ENCODE measurements around the gene RPS16.
A peak's percentile ranks its signal among the peaks of the same experiment; 100 is the strongest.

The RPS16 gene

GRCh38 chr19:39448271-39448670, 12.5 kb upstream of the RPS16 start:
- peak; percentile 35 for DNase-seq

- no peak for DNase-seq
Observed at GRCh38 chr19:39446365-39447084, 10.8 kb upstream of the RPS16 start.

- peak; percentile 97 for DNase-seq
Observed at GRCh38 chr19:39445196-39446111, 9.7 kb upstream of the RPS16 start, which contains the start of gene SUPT5H. TSS of gene SUPT5H (plus strand) at chr19:39445582. CDS start at chr19:39445891, 309 bp downstream.

DNA sequence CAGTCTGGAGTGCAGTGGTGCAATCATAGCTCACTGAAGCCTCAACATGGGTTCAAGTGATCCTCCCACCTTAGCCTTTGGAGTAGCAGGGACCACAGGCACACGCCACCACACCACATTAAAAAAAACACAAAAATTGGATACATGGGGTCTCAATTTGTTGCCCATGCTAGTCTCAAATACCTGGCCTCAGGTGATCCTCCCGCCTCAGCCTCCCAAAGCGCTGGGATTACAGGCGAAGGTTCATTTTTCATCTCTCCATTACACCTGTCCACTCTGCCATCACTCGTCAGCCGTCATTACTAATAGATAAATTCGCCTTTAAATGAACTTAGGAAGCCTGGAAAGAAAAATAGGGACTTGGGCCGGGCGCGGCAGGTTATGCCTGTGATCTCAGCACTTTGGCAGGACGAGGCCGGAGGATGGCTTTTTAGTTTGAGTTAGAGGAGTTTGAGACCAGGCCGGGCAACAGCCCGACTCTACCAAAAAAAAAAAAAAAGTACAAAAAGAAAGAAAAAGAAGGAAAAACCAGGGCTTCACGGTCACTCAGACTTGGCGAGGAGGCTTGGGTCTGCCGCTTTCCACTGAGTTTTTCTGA, 8.9 kb upstream of the RPS16 start:
- no peak for DNase-seq

GRCh38 chr19:39438270-39438934, 2.7 kb upstream of the RPS16 start:
- DNase-seq: peak; percentile 54

- DNase-seq: no peak
Observed at GRCh38 chr19:39436350-39436716, 584 bp upstream of the RPS16 start.

- no peak for DNase-seq
Observed at GRCh38 chr19:39434123-39435076, 1.3 kb downstream of the RPS16 start.

- no peak for DNase-seq
Observed at GRCh38 chr19:39433480-39434079, 2.2 kb downstream of the RPS16 start.

GRCh38 chr19:39432677-39433025, 3.1 kb downstream of the RPS16 start:
- DNase-seq: no peak

- no peak for DNase-seq
Observed at GRCh38 chr19:39430675-39431593, 4.8 kb downstream of the RPS16 start.

GRCh38 chr19:39428283-39429112, 7.3 kb downstream of the RPS16 start:
- peak; percentile 95 for DNase-seq

DNA sequence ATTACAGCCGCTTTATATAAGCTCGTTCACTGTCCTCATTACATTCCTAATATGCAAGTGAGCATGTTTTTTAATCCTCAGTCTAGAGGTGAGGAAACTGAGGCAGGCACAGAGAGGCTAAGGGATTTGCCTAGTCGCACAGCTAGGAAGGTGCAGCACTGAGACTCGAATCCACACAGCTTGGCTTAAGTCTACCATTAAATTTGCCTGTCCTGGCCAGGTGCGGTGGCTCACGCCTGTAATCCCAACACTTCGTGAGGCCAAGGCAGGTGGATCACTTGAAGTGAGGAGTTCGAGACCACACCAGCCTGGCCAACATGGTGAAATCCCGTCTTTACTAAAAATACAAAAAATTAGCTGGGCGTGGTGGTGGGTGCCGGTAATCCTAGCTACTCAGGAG, 8.0 kb downstream of the RPS16 start:
- no peak for DNase-seq

GRCh38 chr19:39426170-39426569, 9.6 kb downstream of the RPS16 start:
- DNase-seq: no peak

DNA sequence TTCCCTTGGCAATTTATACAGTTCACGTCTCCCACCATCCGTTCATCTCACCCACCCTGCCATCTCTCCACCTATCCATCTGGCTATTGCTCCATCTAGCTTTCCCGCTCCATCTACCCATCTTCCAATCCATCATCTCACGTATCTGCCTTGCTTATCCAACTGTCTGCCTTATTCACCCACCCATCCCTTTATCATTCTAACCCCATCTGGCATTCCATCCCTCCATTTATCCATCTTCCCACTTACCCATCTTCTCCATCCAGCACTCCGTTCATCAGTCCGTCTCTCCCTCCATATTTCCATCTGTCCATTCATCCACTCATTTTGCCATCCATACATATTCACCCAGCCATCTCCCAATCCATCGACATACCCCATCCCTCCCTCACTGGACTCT, 10.0 kb downstream of the RPS16 start:
- DNase-seq: no peak

DNA sequence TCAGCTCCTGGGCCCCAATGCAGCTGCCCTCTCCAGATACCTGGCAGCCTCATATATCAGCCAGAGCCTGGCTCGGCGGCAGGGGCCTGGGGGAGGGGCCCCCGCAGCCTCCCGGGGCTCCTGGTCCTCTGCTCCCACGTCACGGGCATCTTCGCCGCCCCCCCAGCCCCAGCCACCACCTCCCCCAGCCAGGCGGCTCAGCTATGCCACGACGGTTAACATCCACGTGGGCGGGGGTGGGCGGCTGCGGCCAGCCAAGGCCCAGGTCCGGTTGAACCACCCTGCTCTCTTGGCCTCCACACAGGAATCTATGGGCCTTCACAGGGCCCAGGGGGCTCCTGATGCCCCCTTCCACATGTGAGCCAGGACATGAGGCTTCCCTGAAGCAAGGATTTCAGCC, 10.8 kb downstream of the RPS16 start:
- DNase-seq: no peak

- DNase-seq: no peak
Observed at GRCh38 chr19:39423258-39424086, 12.3 kb downstream of the RPS16 start.

DNA sequence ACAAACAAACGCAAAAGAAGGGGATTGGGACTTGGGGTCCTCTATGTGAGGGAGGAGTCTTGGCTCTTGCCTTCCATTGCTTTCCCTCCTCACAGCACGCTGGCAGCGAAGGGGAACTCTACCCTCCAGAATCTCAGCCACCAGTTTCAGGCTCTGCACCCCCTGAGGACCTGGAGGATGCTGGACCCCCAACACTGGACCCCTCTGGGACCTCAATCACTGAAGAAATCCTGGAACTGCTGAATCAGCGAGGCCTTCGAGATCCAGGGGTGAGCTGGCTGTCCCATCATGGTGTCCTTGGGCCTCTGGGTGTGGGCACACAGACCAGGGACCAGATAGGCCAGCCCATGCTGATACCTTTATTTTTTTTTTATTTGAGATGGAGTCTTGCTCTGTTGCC, 13.7 kb downstream of the RPS16 start:
- DNase-seq: no peak

GRCh38 chr19:39420769-39421168, 15.0 kb downstream of the RPS16 start:
- no peak for DNase-seq

DNA sequence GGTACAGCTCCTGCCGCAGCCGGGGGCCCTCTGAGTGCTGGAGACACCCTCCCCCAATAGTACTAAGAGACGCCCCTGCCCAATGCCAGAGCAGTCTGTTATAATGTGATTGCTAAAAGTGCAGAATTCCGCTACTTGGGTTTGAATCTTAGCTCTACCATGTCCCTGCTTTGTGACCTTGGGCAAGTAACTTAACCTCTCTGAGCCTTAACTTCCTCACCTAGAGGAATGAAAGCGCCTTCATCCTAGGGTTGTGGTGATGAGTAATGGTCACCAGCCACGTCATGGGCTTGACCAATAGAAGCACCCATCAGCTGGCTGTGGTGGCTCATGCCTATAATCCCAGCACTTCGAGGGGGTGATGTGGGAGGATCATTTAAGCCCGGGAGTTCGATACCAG, 16.7 kb downstream of the RPS16 start:
- DNase-seq: no peak
